Measurements from ENCODE around the gene GLB1L2. TPM values are rescaled to one million over a fixed set of nuclear protein-coding genes. Genes with fewer than 3 reads are reported as not detected.

The GLB1L2 gene
- total and polyA plus RNA-seq, 4 donors: 2.0 to 14.1 (median 11.9) TPM

GRCh38 chr11:134290646-134291045 is 41.1 kb upstream of the GLB1L2 start:
- H3K9me3 ChIP-seq (ENCODE audit: control insufficient read depth, insufficient read depth, low read length): no peaks in the 10 kb centered on the region
- no peak for DNase-seq (ENCODE audit: low read depth in 4 of 6, low spot score in 6 of 6)
- H3K4me1 ChIP-seq (ENCODE audit: control insufficient read depth, insufficient read depth, low read length): peaks cover 13% of the 10 kb centered on the region
- WGBS (ENCODE audit: insufficient coverage): 91% methylated on average over 7 of the region's 7 CpGs
- no peak overlapping the region for H3K27ac ChIP-seq (ENCODE audit: low read depth, low read length)
- H3K36me3 ChIP-seq (ENCODE audit: control insufficient read depth, insufficient read depth, low read length): no peaks in the 10 kb centered on the region
- H3K4me3 ChIP-seq (ENCODE audit: low read depth, low read length): no peak overlapping the region
- H3K27me3 ChIP-seq (ENCODE audit: control insufficient read depth, insufficient read depth, low read length): peaks cover 2% of the 10 kb centered on the region

GRCh38 chr11:134291196-134291595 is 40.6 kb upstream of the GLB1L2 start:
- H3K9me3 ChIP-seq (ENCODE audit: control insufficient read depth, insufficient read depth, low read length): no peaks in the 10 kb centered on the region
- peaks cover 13% of the 10 kb centered on the region for H3K4me1 ChIP-seq (ENCODE audit: control insufficient read depth, insufficient read depth, low read length)
- no peak for DNase-seq (ENCODE audit: low read depth in 4 of 6, low spot score in 6 of 6)
- no peaks in the 10 kb centered on the region for H3K36me3 ChIP-seq (ENCODE audit: control insufficient read depth, insufficient read depth, low read length)
- WGBS (ENCODE audit: insufficient coverage): 98% methylated on average over 4 of the region's 6 CpGs
- no peak overlapping the region for H3K27ac ChIP-seq (ENCODE audit: low read depth, low read length)
- H3K4me3 ChIP-seq (ENCODE audit: low read depth, low read length): no peak overlapping the region
- peaks cover 2% of the 10 kb centered on the region for H3K27me3 ChIP-seq (ENCODE audit: control insufficient read depth, insufficient read depth, low read length)

GRCh38 chr11:134292661-134293060 is 39.1 kb upstream of the GLB1L2 start:
- 88% methylated on average over 15 of the region's 15 CpGs for WGBS (ENCODE audit: insufficient coverage)
- no peaks in the 10 kb centered on the region for H3K9me3 ChIP-seq (ENCODE audit: control insufficient read depth, insufficient read depth, low read length)
- H3K4me3 ChIP-seq (ENCODE audit: low read depth, low read length): no peak overlapping the region
- no peaks in the 10 kb centered on the region for H3K36me3 ChIP-seq (ENCODE audit: control insufficient read depth, insufficient read depth, low read length)
- peaks cover 10% of the 10 kb centered on the region for H3K4me1 ChIP-seq (ENCODE audit: control insufficient read depth, insufficient read depth, low read length)
- H3K27me3 ChIP-seq (ENCODE audit: control insufficient read depth, insufficient read depth, low read length): peaks cover 2% of the 10 kb centered on the region
- DNase-seq (ENCODE audit: low read depth in 4 of 6, low spot score in 6 of 6): no peak
- H3K27ac ChIP-seq (ENCODE audit: low read depth, low read length): no peak overlapping the region

- Histone ChIP-seq H3K27ac (ENCODE audit: low read depth, low read length) (no peak overlapping the region), H3K4me1 (ENCODE audit: control insufficient read depth, insufficient read depth, low read length) (peaks cover 2% of the 10 kb centered on the region), H3K4me3 (ENCODE audit: low read depth, low read length) (no peak overlapping the region), H3K9me3 (ENCODE audit: control insufficient read depth, insufficient read depth, low read length) (no peaks in the 10 kb centered on the region), H3K36me3 (ENCODE audit: control insufficient read depth, insufficient read depth, low read length) (no peaks in the 10 kb centered on the region), H3K27me3 (ENCODE audit: control insufficient read depth, insufficient read depth, low read length) (peaks cover 2% of the 10 kb centered on the region)
- DNase-seq (ENCODE audit: low read depth in 4 of 6, low spot score in 6 of 6): no peak
- 88% methylated on average over 16 of the region's 20 CpGs for WGBS (ENCODE audit: insufficient coverage)
Observed at GRCh38 chr11:134293119-134294113, 38.4 kb upstream of the GLB1L2 start.

GRCh38 chr11:134294664-134295063 is 37.1 kb upstream of the GLB1L2 start:
- peaks cover 2% of the 10 kb centered on the region for H3K4me1 ChIP-seq (ENCODE audit: control insufficient read depth, insufficient read depth, low read length)
- no peaks in the 10 kb centered on the region for H3K9me3 ChIP-seq (ENCODE audit: control insufficient read depth, insufficient read depth, low read length)
- WGBS (ENCODE audit: insufficient coverage): 82% methylated on average over 5 of the region's 9 CpGs

GRCh38 chr11:134312223-134312622 is 19.6 kb upstream of the GLB1L2 start:
- no peaks in the 10 kb centered on the region for H3K27me3 ChIP-seq (ENCODE audit: control insufficient read depth, insufficient read depth, low read length)
- no peak overlapping the region for H3K27ac ChIP-seq (ENCODE audit: low read depth, low read length)
- no peaks in the 10 kb centered on the region for H3K36me3 ChIP-seq (ENCODE audit: control insufficient read depth, insufficient read depth, low read length)
- peaks cover 4% of the 10 kb centered on the region for H3K9me3 ChIP-seq (ENCODE audit: control insufficient read depth, insufficient read depth, low read length)
- H3K4me3 ChIP-seq (ENCODE audit: low read depth, low read length): no peak overlapping the region
- no peaks in the 10 kb centered on the region for H3K4me1 ChIP-seq (ENCODE audit: control insufficient read depth, insufficient read depth, low read length)
- no peak for DNase-seq (ENCODE audit: low read depth in 4 of 6, low spot score in 6 of 6)
- 85% methylated on average over 9 of the region's 12 CpGs for WGBS (ENCODE audit: insufficient coverage)

More at GRCh38 chr11:134294664-134295063, 37.1 kb upstream of the GLB1L2 start:
- Histone ChIP-seq H3K4me3 (ENCODE audit: low read depth, low read length) (no peak overlapping the region), H3K36me3 (ENCODE audit: control insufficient read depth, insufficient read depth, low read length) (no peaks in the 10 kb centered on the region), H3K27me3 (ENCODE audit: control insufficient read depth, insufficient read depth, low read length) (peaks cover under 1% of the 10 kb centered on the region), H3K27ac (ENCODE audit: low read depth, low read length) (no peak overlapping the region)
- no peak for DNase-seq (ENCODE audit: low read depth in 4 of 6, low spot score in 6 of 6)

- no peak for DNase-seq (ENCODE audit: low read depth in 4 of 6, low spot score in 6 of 6)
- 89% methylated on average over 4 of the region's 5 CpGs for WGBS (ENCODE audit: insufficient coverage)
- Histone ChIP-seq H3K36me3 (ENCODE audit: control insufficient read depth, insufficient read depth, low read length) (no peaks in the 10 kb centered on the region), H3K27me3 (ENCODE audit: control insufficient read depth, insufficient read depth, low read length) (no peaks in the 10 kb centered on the region), H3K9me3 (ENCODE audit: control insufficient read depth, insufficient read depth, low read length) (peaks cover 7% of the 10 kb centered on the region), H3K27ac (ENCODE audit: low read depth, low read length) (no peak overlapping the region), H3K4me1 (ENCODE audit: control insufficient read depth, insufficient read depth, low read length) (no peaks in the 10 kb centered on the region), H3K4me3 (ENCODE audit: low read depth, low read length) (no peak overlapping the region)
Observed at GRCh38 chr11:134312807-134313206, 19.0 kb upstream of the GLB1L2 start.

- Histone ChIP-seq H3K4me3 (ENCODE audit: low read depth, low read length) (no peak overlapping the region), H3K27ac (ENCODE audit: low read depth, low read length) (no peak overlapping the region), H3K36me3 (ENCODE audit: control insufficient read depth, insufficient read depth, low read length) (no peaks in the 10 kb centered on the region), H3K4me1 (ENCODE audit: control insufficient read depth, insufficient read depth, low read length) (no peaks in the 10 kb centered on the region), H3K27me3 (ENCODE audit: control insufficient read depth, insufficient read depth, low read length) (no peaks in the 10 kb centered on the region), H3K9me3 (ENCODE audit: control insufficient read depth, insufficient read depth, low read length) (peaks cover 8% of the 10 kb centered on the region)
- DNase-seq (ENCODE audit: low read depth in 4 of 6, low spot score in 6 of 6): no peak
- WGBS (ENCODE audit: insufficient coverage): 77% methylated on average over 10 of the region's 10 CpGs
Observed at GRCh38 chr11:134313379-134313778, 18.4 kb upstream of the GLB1L2 start.

GRCh38 chr11:134313821-134314607 is 17.8 kb upstream of the GLB1L2 start:
- Histone ChIP-seq H3K27ac (ENCODE audit: low read depth, low read length) (no peak overlapping the region), H3K4me1 (ENCODE audit: control insufficient read depth, insufficient read depth, low read length) (no peaks in the 10 kb centered on the region), H3K27me3 (ENCODE audit: control insufficient read depth, insufficient read depth, low read length) (no peaks in the 10 kb centered on the region), H3K9me3 (ENCODE audit: control insufficient read depth, insufficient read depth, low read length) (peaks cover 8% of the 10 kb centered on the region), H3K36me3 (ENCODE audit: control insufficient read depth, insufficient read depth, low read length) (no peaks in the 10 kb centered on the region), H3K4me3 (ENCODE audit: low read depth, low read length) (no peak overlapping the region)
- WGBS (ENCODE audit: insufficient coverage): 92% methylated on average over 7 of the region's 9 CpGs
- peak in 1 of 6 donors; percentile 12 for DNase-seq (ENCODE audit: low read depth in 4 of 6, low spot score in 6 of 6)
